Measurements from ENCODE around the gene ANO1. TPM values are rescaled to one million over a fixed set of nuclear protein-coding genes. Genes with fewer than 3 reads are reported as not detected.

ANO1 gene
- total RNA-seq, 4 donors from 2014 or later: 2.3 to 9.2 (median 4.2) TPM

DNA sequence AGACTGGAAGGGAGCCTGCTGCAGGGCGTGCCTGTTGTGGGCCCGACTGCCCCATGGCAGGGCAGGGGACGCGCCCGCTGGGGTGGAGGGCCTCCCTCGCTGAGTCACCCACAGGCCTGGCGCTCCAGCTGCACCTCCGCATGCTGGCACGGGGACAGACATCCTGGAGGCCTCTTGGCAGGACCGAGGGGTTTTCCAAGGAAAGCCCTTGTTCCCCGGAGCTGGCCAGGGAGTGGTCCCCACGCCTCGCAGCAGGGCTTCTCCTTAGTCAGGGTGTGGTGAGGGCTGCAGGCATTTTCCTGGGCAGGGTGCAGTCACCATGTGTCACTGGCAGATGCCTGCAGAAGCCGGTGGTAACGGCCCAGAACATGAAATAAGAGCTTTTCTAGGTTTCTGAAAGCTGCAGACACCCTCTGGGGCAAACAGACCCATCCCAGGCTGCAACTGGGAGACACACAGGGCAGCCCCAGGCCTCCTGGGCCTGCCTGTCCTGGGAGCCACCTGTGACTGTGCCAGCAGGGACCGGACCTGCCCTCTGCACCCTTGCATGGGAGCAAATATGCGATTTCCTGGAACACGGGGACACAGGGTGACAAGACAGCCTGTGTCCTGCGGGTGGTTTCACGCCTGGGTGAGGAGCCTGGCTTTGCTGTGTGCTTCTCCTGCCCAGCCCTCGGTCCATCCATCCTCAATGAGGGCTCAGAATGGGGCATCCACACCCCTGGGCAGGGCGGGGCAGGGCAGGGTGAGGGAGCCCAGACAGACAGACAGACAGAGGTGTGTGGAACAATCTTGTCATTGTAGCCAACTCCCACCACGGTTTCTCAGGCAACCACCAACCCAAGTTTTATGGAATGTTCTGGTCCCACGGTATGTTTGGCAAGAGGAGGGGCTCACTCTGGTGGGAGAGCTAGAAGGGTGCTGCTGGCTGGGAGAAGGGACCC, 81.8 kb downstream of the ANO1 start:
- TF ChIP-seq, protein P1, sequence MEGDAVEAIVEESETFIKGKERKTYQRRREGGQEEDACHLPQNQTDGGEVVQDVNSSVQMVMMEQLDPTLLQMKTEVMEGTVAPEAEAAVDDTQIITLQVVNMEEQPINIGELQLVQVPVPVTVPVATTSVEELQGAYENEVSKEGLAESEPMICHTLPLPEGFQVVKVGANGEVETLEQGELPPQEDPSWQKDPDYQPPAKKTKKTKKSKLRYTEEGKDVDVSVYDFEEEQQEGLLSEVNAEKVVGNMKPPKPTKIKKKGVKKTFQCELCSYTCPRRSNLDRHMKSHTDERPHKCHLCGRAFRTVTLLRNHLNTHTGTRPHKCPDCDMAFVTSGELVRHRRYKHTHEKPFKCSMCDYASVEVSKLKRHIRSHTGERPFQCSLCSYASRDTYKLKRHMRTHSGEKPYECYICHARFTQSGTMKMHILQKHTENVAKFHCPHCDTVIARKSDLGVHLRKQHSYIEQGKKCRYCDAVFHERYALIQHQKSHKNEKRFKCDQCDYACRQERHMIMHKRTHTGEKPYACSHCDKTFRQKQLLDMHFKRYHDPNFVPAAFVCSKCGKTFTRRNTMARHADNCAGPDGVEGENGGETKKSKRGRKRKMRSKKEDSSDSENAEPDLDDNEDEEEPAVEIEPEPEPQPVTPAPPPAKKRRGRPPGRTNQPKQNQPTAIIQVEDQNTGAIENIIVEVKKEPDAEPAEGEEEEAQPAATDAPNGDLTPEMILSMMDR (IDR thresholded peaks at IDR 0.05 in 4 of 5, conservative IDR thresholded peaks at IDR 0.05 in 1 of 5): no peak
- TF ChIP-seq POLR2A (IDR thresholded peaks at IDR 0.05): no peak
- H3K9me3 ChIP-seq: no peaks in the 10 kb centered on the region
- H3K27me3 ChIP-seq: peaks cover 0 to 3% (median 0%) of the 10 kb centered on the region in 3 donors
- intact Hi-C loops (cut with DNase I; ENCODE audit: low total_unique reads) (no loop called here), in situ Hi-C loops (cut with MboI; ENCODE audit: low sequenced_read_pairs in 4 of 4) (no loop called here)
- no peak overlapping the region for H3K27ac ChIP-seq
- H3K36me3 ChIP-seq: no peaks in the 10 kb centered on the region
- DNase-seq (no peak), ATAC-seq (no peak)
- no peak overlapping the region for H3K4me3 ChIP-seq
- H3K4me1 ChIP-seq: no peaks in the 10 kb centered on the region

DNA sequence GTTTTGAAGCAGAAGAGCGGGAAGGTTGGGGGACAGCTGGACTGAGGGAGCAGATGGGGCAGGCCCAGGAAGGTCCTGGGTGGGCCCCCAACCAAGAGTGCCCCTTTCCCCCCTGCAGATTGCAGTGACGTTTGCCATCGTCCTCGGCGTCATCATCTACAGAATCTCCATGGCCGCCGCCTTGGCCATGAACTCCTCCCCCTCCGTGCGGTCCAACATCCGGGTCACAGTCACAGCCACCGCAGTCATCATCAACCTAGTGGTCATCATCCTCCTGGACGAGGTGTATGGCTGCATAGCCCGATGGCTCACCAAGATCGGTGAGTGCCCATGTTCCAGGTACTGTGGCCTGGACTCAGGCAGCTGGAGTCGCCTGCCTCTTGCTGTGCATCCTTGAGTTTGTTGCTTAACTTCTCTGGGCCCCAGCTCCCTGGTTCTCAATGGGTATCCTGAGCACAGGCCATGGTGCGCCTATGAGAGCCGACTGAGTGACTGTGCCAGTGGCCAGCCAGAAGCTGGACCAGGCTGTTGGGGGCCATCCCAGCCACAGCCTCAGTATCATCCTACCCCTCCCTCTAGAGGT, 83.0 kb downstream of the ANO1 start:
- intact Hi-C loops (cut with DNase I; ENCODE audit: low total_unique reads): no loop called here
- Histone ChIP-seq H3K27ac (no peak overlapping the region), H3K36me3 (no peaks in the 10 kb centered on the region), H3K27me3 (peaks cover 0 to 3% (median 2%) of the 10 kb centered on the region in 3 donors), H3K4me1 (no peaks in the 10 kb centered on the region), H3K9me3 (no peaks in the 10 kb centered on the region), H3K4me3 (no peak overlapping the region)
- in situ Hi-C loops (cut with MboI; ENCODE audit: low sequenced_read_pairs in 4 of 4): no loop called here
- no peak for ATAC-seq
- no peak for DNase-seq
- TF ChIP-seq POLR2A (IDR thresholded peaks at IDR 0.05): no peak
- TF ChIP-seq, protein P1 (IDR thresholded peaks at IDR 0.05 in 4 of 5, conservative IDR thresholded peaks at IDR 0.05 in 1 of 5): no peak

DNA sequence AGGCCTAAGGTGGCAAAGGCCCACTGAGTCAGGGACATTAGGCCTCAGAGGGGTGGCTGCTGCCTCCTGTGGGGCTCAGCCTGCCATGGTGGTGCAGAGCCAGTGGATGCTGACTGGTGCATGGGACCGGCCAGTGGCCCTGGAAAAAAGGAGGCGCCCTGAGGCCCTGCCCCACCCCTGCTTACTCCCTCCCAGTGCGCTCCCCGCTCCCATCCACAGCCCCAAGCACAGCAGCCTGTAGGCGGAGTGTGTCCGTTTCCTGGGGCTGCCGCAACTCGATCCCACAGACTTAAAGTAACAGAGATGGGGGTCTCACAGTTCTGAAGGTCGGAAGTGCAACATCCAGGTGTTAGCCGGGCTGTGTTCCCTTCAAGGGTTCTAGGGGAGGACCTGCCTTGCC, 86.6 kb downstream of the ANO1 start:
- ATAC-seq (no peak), DNase-seq (no peak)
- Histone ChIP-seq H3K4me1 (no peaks in the 10 kb centered on the region), H3K27ac (no peak overlapping the region), H3K4me3 (no peak overlapping the region), H3K9me3 (no peaks in the 10 kb centered on the region), H3K27me3 (peaks cover 2 to 3% (median 3%) of the 10 kb centered on the region in 3 donors), H3K36me3 (no peaks in the 10 kb centered on the region)
- TF ChIP-seq POLR2A (IDR thresholded peaks at IDR 0.05): no peak
- TF ChIP-seq, protein P1 (IDR thresholded peaks at IDR 0.05 in 4 of 5, conservative IDR thresholded peaks at IDR 0.05 in 1 of 5): no peak
- in situ Hi-C loops (cut with MboI; ENCODE audit: low sequenced_read_pairs in 4 of 4) (no loop called here), intact Hi-C loops (cut with DNase I; ENCODE audit: low total_unique reads) (no loop called here)

DNA sequence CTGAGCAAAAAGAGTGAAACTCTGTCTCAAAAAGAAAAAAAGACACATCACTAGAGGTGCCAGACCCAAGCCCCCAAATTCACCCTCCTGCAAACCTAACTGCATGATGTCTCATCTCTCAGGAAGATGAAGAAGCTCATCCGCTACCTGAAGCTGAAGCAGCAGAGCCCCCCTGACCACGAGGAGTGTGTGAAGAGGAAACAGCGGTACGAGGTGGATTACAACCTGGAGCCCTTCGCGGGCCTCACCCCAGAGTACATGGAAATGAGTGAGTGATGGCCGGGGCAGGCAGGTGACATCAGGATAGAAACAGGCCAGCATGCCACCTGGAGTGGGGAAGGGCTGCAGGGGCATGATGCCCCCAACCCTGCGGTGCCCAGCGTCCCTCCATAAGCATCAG, 89.0 kb downstream of the ANO1 start:
- H3K27me3 ChIP-seq: peaks cover 2 to 3% (median 3%) of the 10 kb centered on the region in 3 donors
- no peaks in the 10 kb centered on the region for H3K36me3 ChIP-seq
- ATAC-seq: no peak
- DNase-seq: no peak
- H3K27ac ChIP-seq: no peak overlapping the region
- no peak for TF ChIP-seq POLR2A (IDR thresholded peaks at IDR 0.05)
- TF ChIP-seq, protein P1 (IDR thresholded peaks at IDR 0.05 in 4 of 5, conservative IDR thresholded peaks at IDR 0.05 in 1 of 5): no peak
- no peaks in the 10 kb centered on the region for H3K9me3 ChIP-seq
- no peak overlapping the region for H3K4me3 ChIP-seq
- intact Hi-C loops (cut with DNase I; ENCODE audit: low total_unique reads) (no loop called here), in situ Hi-C loops (cut with MboI; ENCODE audit: low sequenced_read_pairs in 4 of 4) (no loop called here)
- no peaks in the 10 kb centered on the region for H3K4me1 ChIP-seq
